Esophagus muscularis mucosa (tissue), 3 donors: ENCODE data around the gene SPDYE2.
"Not testable (repeated sequence)": the region's sequence is repeated elsewhere in the genome, so short reads cannot be mapped to it uniquely, and the experiment has no call there.

Experiments used
- CTCF ChIP-seq, 3 experiments: fragments of 200-600 bp in 2 of 3; fragments of 450-650 bp in 1 of 3; sonication (generic) in 2 of 3; IDR thresholded peaks; one replicate each; pipeline ENCODE4 v1.5.1; 2017 to 2019; ENCODE audit warnings: antibody characterized with exemption in 3 of 3, mild to moderate bottlenecking in 2 of 3, moderate library complexity in 1 of 3
- POLR2A ChIP-seq: fragments of 450-650 bp; IDR thresholded peaks from one replicate; pipeline ENCODE4 v1.6.1; 2017; ENCODE audit warnings: antibody characterized with exemption, moderate library complexity, mild to moderate bottlenecking, low read depth

GRCh38 chr7:102589857-102590256 lies 38.8 kb downstream of the SPDYE2 start:
- TF ChIP-seq POLR2A; CTCF (IDR thresholded peaks at IDR 0.05): not testable (repeated sequence)
